Measurements from ENCODE around the gene EML2.

Gene EML2

DNA sequence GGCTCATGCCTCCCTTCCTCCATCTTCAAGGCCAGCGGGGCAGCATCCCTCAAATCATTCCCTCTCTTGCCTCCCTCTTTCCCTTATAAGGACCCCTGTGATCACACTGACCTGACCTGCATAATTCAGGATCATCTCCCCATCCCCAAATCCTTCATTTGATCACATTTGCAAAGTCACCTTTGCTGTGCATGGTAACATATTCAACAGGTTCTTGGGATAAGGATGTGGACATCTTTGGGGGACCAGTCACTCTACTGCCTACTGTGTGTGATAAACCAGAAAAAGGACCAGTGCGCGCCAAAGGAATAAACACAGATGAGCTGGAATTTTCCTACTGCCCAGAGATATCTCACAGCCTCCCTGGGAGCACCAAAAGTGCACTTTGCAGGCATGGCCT lies 62.5 kb downstream of the EML2 start:
- H3K27ac ChIP-seq, result peak overlapping the region; percentile 79
- TF ChIP-seq, protein P1, sequence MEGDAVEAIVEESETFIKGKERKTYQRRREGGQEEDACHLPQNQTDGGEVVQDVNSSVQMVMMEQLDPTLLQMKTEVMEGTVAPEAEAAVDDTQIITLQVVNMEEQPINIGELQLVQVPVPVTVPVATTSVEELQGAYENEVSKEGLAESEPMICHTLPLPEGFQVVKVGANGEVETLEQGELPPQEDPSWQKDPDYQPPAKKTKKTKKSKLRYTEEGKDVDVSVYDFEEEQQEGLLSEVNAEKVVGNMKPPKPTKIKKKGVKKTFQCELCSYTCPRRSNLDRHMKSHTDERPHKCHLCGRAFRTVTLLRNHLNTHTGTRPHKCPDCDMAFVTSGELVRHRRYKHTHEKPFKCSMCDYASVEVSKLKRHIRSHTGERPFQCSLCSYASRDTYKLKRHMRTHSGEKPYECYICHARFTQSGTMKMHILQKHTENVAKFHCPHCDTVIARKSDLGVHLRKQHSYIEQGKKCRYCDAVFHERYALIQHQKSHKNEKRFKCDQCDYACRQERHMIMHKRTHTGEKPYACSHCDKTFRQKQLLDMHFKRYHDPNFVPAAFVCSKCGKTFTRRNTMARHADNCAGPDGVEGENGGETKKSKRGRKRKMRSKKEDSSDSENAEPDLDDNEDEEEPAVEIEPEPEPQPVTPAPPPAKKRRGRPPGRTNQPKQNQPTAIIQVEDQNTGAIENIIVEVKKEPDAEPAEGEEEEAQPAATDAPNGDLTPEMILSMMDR (conservative IDR thresholded peaks at IDR 0.05), result no peak

DNA sequence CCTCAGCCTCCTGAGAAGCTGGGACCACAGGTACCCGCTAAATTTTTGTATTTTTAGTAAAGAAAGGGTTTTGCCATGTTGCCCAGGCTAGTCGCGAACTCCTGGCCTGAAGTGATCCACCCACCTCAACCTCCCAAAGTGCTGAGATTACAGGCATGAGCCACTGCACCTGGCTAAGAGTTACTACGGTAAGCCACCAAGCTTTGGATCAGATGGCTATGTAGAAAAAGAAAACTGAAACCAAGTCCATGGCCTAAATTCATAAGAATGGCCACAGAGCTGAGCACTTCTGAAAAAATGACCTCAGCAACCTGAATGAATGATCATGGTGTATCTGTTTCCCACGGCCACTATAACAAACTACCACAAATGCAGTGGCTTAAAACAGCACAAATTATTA lies 64.0 kb downstream of the EML2 start:
- TF ChIP-seq, protein P1 (conservative IDR thresholded peaks at IDR 0.05), result no peak
- H3K27ac ChIP-seq, result peak overlapping the region; percentile 79; the same call in 1 of the 2 replicates

DNA sequence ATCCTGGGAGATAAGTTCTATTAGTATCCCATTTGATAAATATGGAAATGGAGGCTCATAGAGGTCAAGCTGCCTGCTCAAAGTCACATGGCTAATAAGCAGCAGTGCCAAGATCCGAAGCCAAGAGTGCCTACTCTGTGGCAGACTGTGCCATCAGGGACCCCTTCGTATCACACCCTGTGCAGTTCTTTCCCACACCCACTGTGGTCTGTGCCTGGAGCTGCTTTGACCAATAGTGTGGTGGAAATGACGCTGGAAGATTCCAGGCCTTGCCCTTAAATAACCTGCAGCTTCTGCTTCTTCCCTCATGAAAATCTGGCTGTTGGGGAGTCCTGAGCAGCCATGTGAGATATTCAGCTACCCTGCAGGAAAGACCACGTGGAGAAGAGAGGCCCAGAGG lies 64.7 kb downstream of the EML2 start:
- peak overlapping the region; percentile 79; the same call in 1 of the 2 replicates for H3K27ac ChIP-seq
- TF ChIP-seq, protein P1 (conservative IDR thresholded peaks at IDR 0.05), result no peak

DNA sequence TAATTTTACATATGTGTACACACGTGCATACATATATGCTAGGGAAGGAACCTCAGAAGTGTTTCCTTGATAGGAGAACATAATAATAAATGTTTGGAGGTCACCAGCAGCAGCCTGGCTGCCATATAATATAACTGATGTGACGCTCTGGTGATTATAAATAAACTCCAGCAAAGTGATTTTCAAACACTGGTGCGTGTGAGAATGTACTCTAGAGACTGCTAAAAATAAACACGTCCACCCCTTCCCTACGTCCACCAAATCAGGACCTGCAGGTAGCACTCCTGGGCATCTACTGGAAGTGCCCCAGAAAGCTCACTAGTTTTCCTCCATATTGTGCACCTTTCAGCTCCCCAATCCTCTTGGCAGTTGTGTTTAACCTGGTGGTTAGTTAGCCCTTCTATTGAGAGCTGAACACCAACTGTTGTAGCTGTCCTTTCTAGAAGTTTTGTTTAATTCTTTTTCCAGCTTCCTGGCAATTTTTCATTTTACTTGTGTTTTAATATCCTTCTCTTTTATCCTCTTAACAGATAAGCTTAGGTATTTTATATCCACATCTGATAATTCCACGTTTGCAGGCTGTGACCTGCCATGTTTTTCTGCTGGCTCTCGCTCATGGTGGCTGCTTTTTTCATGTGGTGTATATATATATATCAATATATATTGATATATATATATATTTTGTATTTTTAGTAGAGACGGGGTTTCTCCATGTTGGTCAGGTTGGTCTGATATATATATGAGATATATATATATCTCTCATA lies 67.6 kb downstream of the EML2 start:
- no peak overlapping the region for H3K27ac ChIP-seq
- TF ChIP-seq, protein P1 (conservative IDR thresholded peaks at IDR 0.05), result no peak

DNA sequence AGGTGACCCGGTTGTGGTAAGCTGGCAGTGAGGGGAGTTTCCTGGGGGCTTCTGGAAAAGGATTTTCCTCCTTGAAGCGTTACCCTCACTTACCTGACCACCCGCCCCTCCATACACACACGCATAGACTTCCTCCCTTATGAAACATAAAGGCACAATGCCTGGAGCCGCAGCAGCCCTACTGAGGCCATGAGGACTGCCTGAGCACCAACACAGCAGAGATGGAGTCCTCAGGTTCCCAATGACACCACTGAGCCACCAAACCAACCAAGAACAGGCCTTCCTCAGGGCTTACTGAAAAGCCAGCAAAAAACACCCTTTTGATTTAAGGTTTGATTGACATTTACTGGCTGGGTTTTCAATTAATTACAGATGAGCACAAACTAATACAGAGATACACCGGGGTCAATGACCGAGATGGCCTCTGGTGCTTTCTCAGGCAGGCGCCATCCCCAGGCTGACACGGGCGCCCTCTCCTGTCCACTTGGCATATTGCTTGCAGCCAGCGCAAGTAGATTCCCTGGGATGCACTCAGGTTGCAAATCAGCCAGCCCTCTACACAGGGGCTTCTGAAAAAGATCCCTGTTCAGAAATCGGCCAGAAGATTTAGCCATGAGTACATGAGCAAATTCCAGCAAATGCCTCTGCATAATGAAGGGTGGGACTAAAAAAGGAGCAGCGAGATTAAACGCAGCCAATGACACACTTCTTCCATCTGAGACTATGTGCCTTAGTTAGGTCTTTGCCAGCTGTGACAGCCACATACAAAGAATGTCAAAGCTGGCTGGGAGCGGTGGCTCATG lies 69.4 kb downstream of the EML2 start:
- peak overlapping the region; percentile 98 for H3K27ac ChIP-seq
- TF ChIP-seq, protein P1 (conservative IDR thresholded peaks at IDR 0.05), result peak; percentile 94

DNA sequence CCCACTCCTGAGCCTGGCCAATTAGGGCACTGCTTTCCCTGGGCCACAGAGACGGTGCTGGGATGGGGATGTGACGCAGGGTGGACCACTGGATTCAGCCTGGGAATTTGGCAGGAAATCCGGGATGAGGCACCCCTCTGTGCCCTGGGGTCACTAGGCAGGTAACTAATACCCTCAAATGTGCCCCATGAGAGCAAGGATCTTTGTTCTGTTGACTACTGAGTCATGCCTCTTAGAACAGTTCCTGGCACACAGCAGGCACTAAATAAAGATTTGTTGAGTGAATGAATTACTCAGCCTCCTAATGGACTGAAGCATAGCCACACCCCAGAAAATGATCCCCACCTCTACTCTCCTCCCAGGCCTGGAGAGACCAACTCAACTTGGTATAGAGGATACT lies 70.5 kb downstream of the EML2 start:
- TF ChIP-seq, protein P1 (conservative IDR thresholded peaks at IDR 0.05), result no peak
- peak overlapping the region; percentile 98 for H3K27ac ChIP-seq

DNA sequence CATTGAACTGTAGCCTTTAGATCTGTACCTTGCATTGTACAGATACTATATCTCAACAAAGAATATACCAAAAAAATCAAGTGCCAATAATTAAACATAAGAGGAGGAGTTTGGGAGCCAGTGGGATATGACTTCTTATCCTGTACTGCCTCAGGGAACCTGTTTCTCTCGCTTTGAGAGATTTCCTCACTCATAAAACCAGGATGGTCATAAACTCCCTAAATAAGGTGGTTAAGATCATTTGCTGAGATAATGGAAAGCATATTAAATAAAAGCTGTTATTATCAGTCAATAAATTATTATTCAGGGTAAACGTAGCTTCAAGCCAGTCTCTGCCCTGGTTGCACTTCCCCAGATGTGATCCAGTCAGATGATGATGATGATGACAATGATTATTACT lies 71.6 kb downstream of the EML2 start:
- H3K27ac ChIP-seq, result peak overlapping the region; percentile 98
- TF ChIP-seq, protein P1 (conservative IDR thresholded peaks at IDR 0.05), result no peak
